Daoy (cell line): Measurements from ENCODE around the gene PPM1E. TPM values are rescaled to one million over a fixed set of nuclear protein-coding genes. Genes with fewer than 3 reads are reported as not detected.
"Not testable (repeated sequence)": the region's sequence is repeated elsewhere in the genome, so short reads cannot be mapped to it uniquely, and the experiment has no call there.

ENCODE experiments used
- DNase-seq: peaks from one replicate; pipeline ENCODE4 v3.0.0-alpha.2; 2015; ENCODE audit warnings: low read depth
- total RNA-seq: library from RNA; depleted of rRNA; stranded (reverse); fragments of >200 nt; shearing (Covaris generic); gene quantifications from 2 replicates; pipeline ENCODE4 v1.2.3, GENCODE V29; 2014

Gene PPM1E
- total RNA-seq, 1 experiment from 2014 or later = 2.5 TPM

- DNase-seq = no peak
Observed at GRCh38 chr17:58840820-58841612, 85.4 kb downstream of the PPM1E start.

- not testable (repeated sequence) for DNase-seq
Observed at GRCh38 chr17:58846413-58846812, 90.8 kb downstream of the PPM1E start.

GRCh38 chr17:58850106-58850505, 94.5 kb downstream of the PPM1E start:
- not testable (repeated sequence) for DNase-seq

- DNase-seq = no peak
Observed at GRCh38 chr17:58865301-58865700, 109.6 kb downstream of the PPM1E start.

GRCh38 chr17:58870747-58871146, 115.1 kb downstream of the PPM1E start:
- no peak for DNase-seq

GRCh38 chr17:58873926-58874325, 118.3 kb downstream of the PPM1E start:
- DNase-seq = no peak

GRCh38 chr17:58875261-58875660, 119.6 kb downstream of the PPM1E start:
- DNase-seq = no peak

GRCh38 chr17:58884161-58884560, 128.5 kb downstream of the PPM1E start:
- DNase-seq = no peak

GRCh38 chr17:58886514-58886913, 130.9 kb downstream of the PPM1E start:
- no peak for DNase-seq

- DNase-seq = no peak
Observed at GRCh38 chr17:58889928-58890327, 134.3 kb downstream of the PPM1E start.

GRCh38 chr17:58899191-58899590, 143.5 kb downstream of the PPM1E start:
- no peak for DNase-seq

GRCh38 chr17:58902322-58902721, 146.7 kb downstream of the PPM1E start:
- no peak for DNase-seq

- no peak for DNase-seq
Observed at GRCh38 chr17:58911741-58912343, 156.2 kb downstream of the PPM1E start.

- DNase-seq = no peak
Observed at GRCh38 chr17:58913552-58913951, 157.9 kb downstream of the PPM1E start.

GRCh38 chr17:58913971-58914769, 158.5 kb downstream of the PPM1E start:
- DNase-seq = no peak

- DNase-seq = no peak
Observed at GRCh38 chr17:58917228-58917627, 161.6 kb downstream of the PPM1E start.

GRCh38 chr17:58918072-58918471, 162.4 kb downstream of the PPM1E start:
- DNase-seq = no peak

- no peak for DNase-seq
Observed at GRCh38 chr17:58918884-58919283, 163.2 kb downstream of the PPM1E start.

GRCh38 chr17:58920773-58921172, 165.1 kb downstream of the PPM1E start:
- no peak for DNase-seq

GRCh38 chr17:58932956-58933355, 177.3 kb downstream of the PPM1E start:
- no peak for DNase-seq

GRCh38 chr17:58936295-58936694, 180.6 kb downstream of the PPM1E start:
- DNase-seq = no peak

GRCh38 chr17:58944166-58944565, 188.5 kb downstream of the PPM1E start:
- DNase-seq = no peak

- DNase-seq = no peak
Observed at GRCh38 chr17:58947411-58947810, 191.8 kb downstream of the PPM1E start.
